Measurements from ENCODE around the gene ADRA1B.

Gene ADRA1B

GRCh38 chr5:159921721-159922120 lies 5.4 kb downstream of the ADRA1B start:
- H3K9ac ChIP-seq (ENCODE audit: low read length) = no peak overlapping the region
- no peak overlapping the region for H2BK5ac ChIP-seq (ENCODE audit: low read length)
- no peaks in the 10 kb centered on the region for H3K79me1 ChIP-seq (ENCODE audit: low read length)
- no peaks in the 10 kb centered on the region for H3K27me3 ChIP-seq (ENCODE audit: insufficient read depth, low read length, poor library complexity)
- H3K27ac ChIP-seq (ENCODE audit: low read depth, low read length) = no peak overlapping the region
- H3K56ac ChIP-seq (ENCODE audit: low read length) = no peak overlapping the region
- no peak overlapping the region for H3K18ac ChIP-seq (ENCODE audit: low read length)
- H3K23ac ChIP-seq (ENCODE audit: low read length) = no peak overlapping the region
- H3K4me2 ChIP-seq (ENCODE audit: low read length) = no peak overlapping the region
- no peak overlapping the region for H2BK15ac ChIP-seq (replicated peaks; ENCODE audit: low read depth)
- H2AK5ac ChIP-seq (ENCODE audit: low read length) = no peak overlapping the region
- no peaks in the 10 kb centered on the region for H3K79me2 ChIP-seq (ENCODE audit: control insufficient read depth, insufficient read depth, low read length)
- no peak overlapping the region for H3K4ac ChIP-seq (ENCODE audit: low read depth, low read length)
- H4K5ac ChIP-seq (ENCODE audit: low read length) = no peak overlapping the region
- WGBS (ENCODE audit: extremely low coverage, insufficient coverage, low lambda C conversion rate) = no CpG with 5 or more reads among the region's 3 CpGs
- no peak for DNase-seq
- H4K8ac ChIP-seq (ENCODE audit: low read depth, low read length) = no peak overlapping the region
- no peak overlapping the region for H2BK120ac ChIP-seq (ENCODE audit: low read depth, low read length)
- H3K4me3 ChIP-seq (ENCODE audit: low read length) = no peak overlapping the region
- H3K4me1 ChIP-seq (ENCODE audit: control insufficient read depth, low read depth, low read length) = peaks cover 2% of the 10 kb centered on the region
- no peaks in the 10 kb centered on the region for H3K36me3 ChIP-seq (ENCODE audit: control insufficient read depth, insufficient read depth, low read length)

DNA sequence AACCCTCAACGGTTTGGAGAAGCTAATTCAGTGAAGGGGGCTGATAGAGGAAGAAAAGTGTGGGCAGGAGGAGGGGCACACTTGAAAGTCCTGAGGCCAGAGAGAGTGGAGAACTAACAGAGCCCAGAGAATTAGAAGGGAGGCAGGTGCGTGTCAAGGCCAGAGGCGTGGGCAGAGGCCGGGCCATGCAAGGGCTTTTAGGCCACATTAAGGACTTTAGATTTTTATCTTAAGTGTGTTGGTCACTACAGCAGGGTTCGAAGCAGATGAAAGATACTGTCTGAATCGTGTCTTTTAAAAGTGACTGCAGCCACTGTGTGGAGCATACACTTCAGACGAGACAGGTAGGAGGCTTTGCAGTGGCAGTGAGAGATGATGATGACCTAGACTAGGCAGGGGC lies 6.7 kb downstream of the ADRA1B start:
- Histone ChIP-seq H3K36me3 (ENCODE audit: control insufficient read depth, insufficient read depth, low read length) (no peaks in the 10 kb centered on the region), H3K4me1 (ENCODE audit: control insufficient read depth, low read depth, low read length) (peaks cover 2% of the 10 kb centered on the region), H4K5ac (ENCODE audit: low read length) (no peak overlapping the region), H2BK120ac (ENCODE audit: low read depth, low read length) (no peak overlapping the region), H3K4ac (ENCODE audit: low read depth, low read length) (no peak overlapping the region), H3K18ac (ENCODE audit: low read length) (no peak overlapping the region), H3K4me2 (ENCODE audit: low read length) (no peak overlapping the region), H3K27ac (ENCODE audit: low read depth, low read length) (no peak overlapping the region), H4K8ac (ENCODE audit: low read depth, low read length) (no peak overlapping the region), H3K27me3 (ENCODE audit: insufficient read depth, low read length, poor library complexity) (no peaks in the 10 kb centered on the region), H3K9ac (ENCODE audit: low read length) (no peak overlapping the region), H3K4me3 (ENCODE audit: low read length) (no peak overlapping the region), H3K23ac (ENCODE audit: low read length) (no peak overlapping the region), H2BK15ac (replicated peaks; ENCODE audit: low read depth) (no peak overlapping the region), H3K79me1 (ENCODE audit: low read length) (no peaks in the 10 kb centered on the region), H2AK5ac (ENCODE audit: low read length) (no peak overlapping the region), H3K79me2 (ENCODE audit: control insufficient read depth, insufficient read depth, low read length) (no peaks in the 10 kb centered on the region), H3K56ac (ENCODE audit: low read length) (no peak overlapping the region), H2BK5ac (ENCODE audit: low read length) (no peak overlapping the region)
- DNase-seq = no peak
- WGBS (ENCODE audit: extremely low coverage, insufficient coverage, low lambda C conversion rate) = no CpG with 5 or more reads among the region's 7 CpGs

DNA sequence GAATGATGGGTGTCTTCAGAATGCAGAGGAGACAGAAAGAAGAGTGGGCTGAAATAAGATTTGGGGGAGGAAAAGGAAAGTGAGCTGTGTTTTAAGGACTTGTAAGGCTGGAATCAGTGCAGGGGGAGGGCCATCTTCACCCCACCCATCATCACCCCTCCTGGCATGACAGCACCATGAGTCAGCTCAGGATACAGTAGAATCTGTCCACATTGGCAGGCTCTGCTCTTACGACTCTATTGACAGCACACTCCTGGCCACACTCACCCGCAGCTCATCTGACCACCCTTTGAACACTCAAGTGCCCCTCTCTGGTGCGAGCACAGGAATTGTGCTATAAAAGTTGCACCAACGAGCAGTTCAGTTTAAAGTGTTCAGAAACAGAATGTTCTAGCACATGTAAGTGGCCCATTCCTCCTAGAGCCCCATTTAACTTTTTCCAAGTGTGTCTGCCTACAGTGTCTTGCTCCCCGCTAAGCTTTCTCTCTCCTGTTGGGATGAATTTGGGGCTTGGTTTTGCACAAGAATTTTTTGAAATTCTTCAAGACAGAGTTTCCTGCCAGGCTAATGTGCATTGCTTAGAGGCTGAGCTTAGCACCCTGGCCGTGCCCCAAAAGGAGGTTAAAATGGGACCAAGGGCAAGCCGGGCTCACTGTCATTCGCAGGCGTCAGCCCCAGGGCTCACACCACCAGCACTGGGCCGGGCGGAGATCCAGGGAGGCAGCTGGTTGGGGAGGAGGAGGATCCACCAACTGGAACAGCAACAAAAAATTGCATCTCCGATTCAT lies 12.0 kb downstream of the ADRA1B start:
- H3K23ac ChIP-seq (ENCODE audit: low read length) = no peak overlapping the region
- no peaks in the 10 kb centered on the region for H3K36me3 ChIP-seq (ENCODE audit: control insufficient read depth, insufficient read depth, low read length)
- no peak overlapping the region for H2BK15ac ChIP-seq (replicated peaks; ENCODE audit: low read depth)
- H3K4me1 ChIP-seq (ENCODE audit: control insufficient read depth, low read depth, low read length) = peaks cover 2% of the 10 kb centered on the region
- no peak overlapping the region for H2BK120ac ChIP-seq (ENCODE audit: low read depth, low read length)
- no peak overlapping the region for H3K9ac ChIP-seq (ENCODE audit: low read length)
- no peak overlapping the region for H3K56ac ChIP-seq (ENCODE audit: low read length)
- no peak overlapping the region for H3K4me3 ChIP-seq (ENCODE audit: low read length)
- H2AK5ac ChIP-seq (ENCODE audit: low read length) = no peak overlapping the region
- no peaks in the 10 kb centered on the region for H3K27me3 ChIP-seq (ENCODE audit: insufficient read depth, low read length, poor library complexity)
- no peak overlapping the region for H4K5ac ChIP-seq (ENCODE audit: low read length)
- H3K4me2 ChIP-seq (ENCODE audit: low read length) = no peak overlapping the region
- H4K8ac ChIP-seq (ENCODE audit: low read depth, low read length) = no peak overlapping the region
- H3K79me1 ChIP-seq (ENCODE audit: low read length) = no peaks in the 10 kb centered on the region
- no peak for DNase-seq
- no peak overlapping the region for H2BK5ac ChIP-seq (ENCODE audit: low read length)
- no CpG with 5 or more reads among the region's 12 CpGs for WGBS (ENCODE audit: extremely low coverage, insufficient coverage, low lambda C conversion rate)
- H3K18ac ChIP-seq (ENCODE audit: low read length) = no peak overlapping the region
- no peak overlapping the region for H3K27ac ChIP-seq (ENCODE audit: low read depth, low read length)
- no peak overlapping the region for H3K4ac ChIP-seq (ENCODE audit: low read depth, low read length)
- no peaks in the 10 kb centered on the region for H3K79me2 ChIP-seq (ENCODE audit: control insufficient read depth, insufficient read depth, low read length)

DNA sequence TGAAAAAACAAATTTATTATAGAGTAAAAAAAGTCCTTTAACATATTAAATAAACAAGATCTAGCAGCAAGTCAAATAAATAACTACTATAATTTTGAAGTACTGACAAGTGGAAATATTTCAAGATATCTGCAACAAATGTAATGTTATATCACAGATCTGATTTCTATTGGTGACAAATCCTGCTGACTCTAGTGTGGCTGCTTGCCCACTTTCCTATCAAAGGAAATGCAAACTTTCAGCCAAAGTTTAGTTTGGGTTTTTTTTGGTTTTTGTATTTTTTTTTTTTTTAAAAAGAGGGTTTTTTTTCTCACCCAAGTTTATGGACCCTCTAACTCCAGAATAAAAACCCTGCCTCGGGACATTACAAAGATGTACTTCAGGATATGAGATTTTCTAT lies 12.9 kb downstream of the ADRA1B start:
- WGBS (ENCODE audit: extremely low coverage, insufficient coverage, low lambda C conversion rate) = no CpG with 5 or more reads among the region's 1 CpG

DNA sequence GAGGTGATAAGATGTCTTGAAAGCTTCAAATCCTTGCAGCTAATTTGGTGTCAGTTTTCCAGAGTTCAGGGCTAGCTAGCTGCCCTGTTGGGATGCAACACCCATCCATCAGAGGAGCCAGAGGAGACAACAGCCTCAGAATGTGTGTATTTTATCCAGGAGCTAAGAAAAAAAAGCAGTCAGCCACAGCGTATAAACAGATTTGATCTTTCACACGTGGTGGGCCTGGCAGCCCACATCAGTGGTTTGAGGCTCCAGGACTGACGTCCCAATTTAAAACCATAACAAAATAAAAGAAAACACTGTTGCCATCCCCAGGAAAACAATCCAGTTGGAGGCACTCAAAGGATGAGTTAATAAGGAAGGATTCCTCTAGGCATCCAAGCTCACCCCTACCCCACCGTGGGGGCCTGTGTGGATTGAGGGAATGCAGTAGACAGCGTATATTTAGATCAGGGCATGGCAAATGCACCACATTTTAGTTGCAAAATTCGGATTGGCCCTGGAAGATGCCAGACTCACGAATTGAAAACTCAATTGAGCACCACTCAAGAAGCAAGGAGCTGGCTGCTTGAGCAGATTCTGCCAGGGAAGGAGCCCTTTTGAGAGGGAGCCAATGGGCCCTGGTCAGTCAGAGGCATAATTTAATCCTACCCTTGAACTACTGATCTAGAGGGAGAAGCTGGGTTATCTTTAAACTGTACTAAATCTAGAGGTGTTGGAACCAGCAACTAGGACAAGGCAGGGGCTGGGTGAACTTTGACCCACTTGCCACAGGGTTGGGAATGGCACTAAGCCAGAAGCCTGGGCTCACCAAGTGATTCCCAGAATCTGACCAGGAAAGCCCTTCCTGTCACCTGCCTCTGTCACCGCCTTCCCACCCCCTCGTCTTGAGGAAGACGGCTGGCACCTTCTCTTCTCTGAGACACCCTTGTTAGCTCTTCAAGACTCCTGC lies 17.5 kb downstream of the ADRA1B start:
- Histone ChIP-seq H3K23ac (ENCODE audit: low read length) (no peak overlapping the region), H2BK5ac (ENCODE audit: low read length) (no peak overlapping the region), H2BK15ac (replicated peaks; ENCODE audit: low read depth) (no peak overlapping the region), H4K5ac (ENCODE audit: low read length) (no peak overlapping the region), H3K4me3 (ENCODE audit: low read length) (no peak overlapping the region), H3K18ac (ENCODE audit: low read length) (no peak overlapping the region), H2BK120ac (ENCODE audit: low read depth, low read length) (no peak overlapping the region), H4K8ac (ENCODE audit: low read depth, low read length) (no peak overlapping the region), H3K4me1 (ENCODE audit: control insufficient read depth, low read depth, low read length) (peaks cover 9% of the 10 kb centered on the region), H3K9ac (ENCODE audit: low read length) (no peak overlapping the region), H3K4ac (ENCODE audit: low read depth, low read length) (no peak overlapping the region), H3K79me1 (ENCODE audit: low read length) (no peaks in the 10 kb centered on the region), H3K79me2 (ENCODE audit: control insufficient read depth, insufficient read depth, low read length) (no peaks in the 10 kb centered on the region), H3K27ac (ENCODE audit: low read depth, low read length) (no peak overlapping the region), H3K36me3 (ENCODE audit: control insufficient read depth, insufficient read depth, low read length) (no peaks in the 10 kb centered on the region), H3K27me3 (ENCODE audit: insufficient read depth, low read length, poor library complexity) (no peaks in the 10 kb centered on the region), H3K56ac (ENCODE audit: low read length) (peak overlapping the region; percentile 4), H2AK5ac (ENCODE audit: low read length) (no peak overlapping the region), H3K4me2 (ENCODE audit: low read length) (no peak overlapping the region)
- DNase-seq = peak; percentile 75
- no CpG with 5 or more reads among the region's 10 CpGs for WGBS (ENCODE audit: extremely low coverage, insufficient coverage, low lambda C conversion rate)

More for the DNA sequence above, 12.9 kb downstream of the ADRA1B start:
- Histone ChIP-seq H3K27ac (ENCODE audit: low read depth, low read length) (no peak overlapping the region), H3K4me1 (ENCODE audit: control insufficient read depth, low read depth, low read length) (peaks cover 9% of the 10 kb centered on the region), H3K9ac (ENCODE audit: low read length) (no peak overlapping the region), H3K18ac (ENCODE audit: low read length) (no peak overlapping the region), H2BK120ac (ENCODE audit: low read depth, low read length) (no peak overlapping the region), H3K4me3 (ENCODE audit: low read length) (no peak overlapping the region), H3K36me3 (ENCODE audit: control insufficient read depth, insufficient read depth, low read length) (no peaks in the 10 kb centered on the region), H2BK15ac (replicated peaks; ENCODE audit: low read depth) (no peak overlapping the region), H3K23ac (ENCODE audit: low read length) (no peak overlapping the region), H3K4me2 (ENCODE audit: low read length) (no peak overlapping the region), H4K5ac (ENCODE audit: low read length) (no peak overlapping the region), H3K79me1 (ENCODE audit: low read length) (no peaks in the 10 kb centered on the region), H3K79me2 (ENCODE audit: control insufficient read depth, insufficient read depth, low read length) (no peaks in the 10 kb centered on the region), H4K8ac (ENCODE audit: low read depth, low read length) (no peak overlapping the region), H3K56ac (ENCODE audit: low read length) (no peak overlapping the region), H3K27me3 (ENCODE audit: insufficient read depth, low read length, poor library complexity) (no peaks in the 10 kb centered on the region), H2BK5ac (ENCODE audit: low read length) (no peak overlapping the region), H2AK5ac (ENCODE audit: low read length) (no peak overlapping the region), H3K4ac (ENCODE audit: low read depth, low read length) (no peak overlapping the region)
- no peak for DNase-seq

All from mesendoderm (in vitro differentiated cells).